ENCODE results near the gene INTU. TPM values are rescaled to one million over a fixed set of nuclear protein-coding genes. Genes with fewer than 3 reads are reported as not detected.

INTU gene
- total RNA-seq, 4 donors from 2014 or later: 10.5 to 28.8 (median 18.0) TPM

- DNase-seq (ENCODE audit: low spot score in 2 of 2): no peak
- no peak for TF ChIP-seq CTCF (IDR thresholded peaks at IDR 0.05)
- TF ChIP-seq EP300 (IDR thresholded peaks at IDR 0.05): no peak
- TF ChIP-seq POLR2A (IDR thresholded peaks at IDR 0.05): no peak
- H3K27me3 ChIP-seq: no peaks in the 10 kb centered on the region
- H3K9me3 ChIP-seq: no peaks in the 10 kb centered on the region
- 48 to 49% methylated on average over 5 of the region's 5 CpGs for WGBS, 2 donors
- H3K36me3 ChIP-seq: peaks cover 0 to 43% (median 0%) of the 10 kb centered on the region in 3 donors
- H3K27ac ChIP-seq: no peak overlapping the region
- no peaks in the 10 kb centered on the region for H3K4me1 ChIP-seq
- no peak overlapping the region for H3K4me3 ChIP-seq
Observed at GRCh38 chr4:127708985-127709384, 76.2 kb downstream of the INTU start.

- no peak for DNase-seq (ENCODE audit: low spot score in 2 of 2)
- Histone ChIP-seq H3K4me3 (no peak overlapping the region), H3K36me3 (peaks cover 0 to 47% (median 0%) of the 10 kb centered on the region in 3 donors), H3K27me3 (no peaks in the 10 kb centered on the region), H3K4me1 (no peaks in the 10 kb centered on the region), H3K27ac (no peak overlapping the region), H3K9me3 (no peaks in the 10 kb centered on the region)
- TF ChIP-seq CTCF (IDR thresholded peaks at IDR 0.05): no peak
- WGBS, 2 donors: 76 to 80% methylated on average over 3 of the region's 3 CpGs
Observed at GRCh38 chr4:127709456-127709855, 76.7 kb downstream of the INTU start.

- no peak for TF ChIP-seq EP300 (IDR thresholded peaks at IDR 0.05)
- Histone ChIP-seq H3K9me3 (no peaks in the 10 kb centered on the region), H3K27me3 (no peaks in the 10 kb centered on the region), H3K36me3 (no peaks in the 10 kb centered on the region), H3K27ac (no peak within 1 kb of the TSS), H3K4me3 (no peak within 1 kb of the TSS), H3K4me1 (no peaks in the 10 kb centered on the region)
- WGBS, 2 donors: 95 to 96% methylated on average over 63 to 64 of the region's 64 CpGs
- no peak for DNase-seq (ENCODE audit: low spot score in 2 of 2)
Observed at GRCh38 chr4:127730142-127730913, 97.6 kb downstream of the INTU start, which contains the start of gene SLC25A31. Gene SLC25A31, plus strand, starts transcription at chr4:127730400. Its CDS starts 146 bp downstream, at chr4:127730546.

- Histone ChIP-seq H3K4me1 (no peaks in the 10 kb centered on the region), H3K4me3 (no peak overlapping the region), H3K36me3 (no peaks in the 10 kb centered on the region), H3K27me3 (no peaks in the 10 kb centered on the region), H3K9me3 (no peaks in the 10 kb centered on the region), H3K27ac (no peak overlapping the region)
- TF ChIP-seq POLR2A (IDR thresholded peaks at IDR 0.05) (no peak), EP300 (IDR thresholded peaks at IDR 0.05) (no peak), CTCF (IDR thresholded peaks at IDR 0.05) (no peak)
- WGBS, 2 donors: 93 to 95% methylated on average over 19 of the region's 19 CpGs
- no peak for DNase-seq (ENCODE audit: low spot score in 2 of 2)
Observed at GRCh38 chr4:127731406-127731805, 98.6 kb downstream of the INTU start.

GRCh38 chr4:127732623-127733328 is 100.0 kb downstream of the INTU start:
- Histone ChIP-seq H3K4me1 (no peaks in the 10 kb centered on the region), H3K36me3 (no peaks in the 10 kb centered on the region), H3K9me3 (no peaks in the 10 kb centered on the region), H3K27ac (no peak overlapping the region), H3K27me3 (no peaks in the 10 kb centered on the region), H3K4me3 (no peak overlapping the region)
- TF ChIP-seq CTCF (IDR thresholded peaks at IDR 0.05) (peak; percentile 34 to 58 (median 44)), POLR2A (IDR thresholded peaks at IDR 0.05) (no peak), EP300 (IDR thresholded peaks at IDR 0.05) (no peak)
- WGBS, 2 donors: 25% methylated on average over 8 of the region's 8 CpGs
- peak in 1 of 2 donors; percentile 15 for DNase-seq (ENCODE audit: low spot score in 2 of 2)

All from tibial nerve (tissue), 4 donors.